SK-N-MC (cell line): ENCODE results near the gene PLD1.

Experiments
- EZH2 ChIP-seq: fragments of 200-600 bp; sonication (generic); IDR thresholded peaks from one replicate; pipeline ENCODE4 v1.6.1; 2017; ENCODE audit warnings: antibody characterized with exemption
- POLR2AphosphoS5 ChIP-seq: IDR thresholded peaks from 2 replicates; pipeline ENCODE4 v1.6.1; 2012; ENCODE audit warnings: mild to moderate bottlenecking, low read depth, low read length, borderline replicate concordance

GRCh38 chr3:171565481-171566058 is 244.7 kb downstream of the PLD1 start:
- TF ChIP-seq EZH2 (no peak), POLR2AphosphoS5 (no peak)
